H1 (cell line): ENCODE data around the gene OR1S1. TPM values are rescaled to one million over a fixed set of nuclear protein-coding genes. Genes with fewer than 3 reads are reported as not detected.

Experiments
- CTCF ChIA-PET: fragments of 300-600 bp; sonication (Branson Sonifier 250); formaldehyde crosslinking; loops from one replicate; lab custom pipeline; 2021; ENCODE audit not compliant: partially characterized antibody; lab: Charles Lee
- POLR2A ChIA-PET: fragments of 300-600 bp; sonication (Branson Sonifier 250); formaldehyde crosslinking; loops from one replicate; lab custom pipeline; 2021; ENCODE audit warnings: inconsistent platforms; ENCODE audit not compliant: partially characterized antibody; lab: Charles Lee
- DNase-seq, 2 experiments: peaks; one replicate each; pipeline versions ENCODE4 v3.0.0 to v3.0.0-alpha.2; 2010 to 2022; ENCODE audit warnings: low spot score in 2 of 2, low read depth in 1 of 2, mixed read lengths in 1 of 2
- FAIRE-seq: peaks from 2 replicates; lab custom pipeline; 2011; peaks lifted over from hg19 to GRCh38; lab: Jason Lieb, UNC
- H2AFZ ChIP-seq: 2 replicates; pipeline ENCODE4 v1.8.1; 2012; ENCODE audit warnings: low read length, inconsistent platforms
- H2AK5ac ChIP-seq: 2 replicates; pipeline ENCODE4 v1.6.1; 2013; ENCODE audit warnings: low read depth, low read length
- H2BK120ac ChIP-seq: replicated peaks from 2 replicates; pipeline ENCODE3; 2013; ENCODE audit warnings: low read depth, low read length, inconsistent platforms
- H2BK12ac ChIP-seq: 2 replicates; pipeline ENCODE4 v1.6.1; 2013; ENCODE audit warnings: low read depth, low read length
- H2BK15ac ChIP-seq: 2 replicates; pipeline ENCODE4 v1.6.1; 2013; ENCODE audit warnings: low read length
- H2BK20ac ChIP-seq: 2 replicates; pipeline ENCODE4 v1.6.1; 2013; ENCODE audit warnings: low read length
- H2BK5ac ChIP-seq: 2 replicates; pipeline ENCODE4 v1.6.1; 2013; ENCODE audit warnings: low read depth, low read length
- H3K14ac ChIP-seq: 2 replicates; pipeline ENCODE4 v1.6.1; 2013; ENCODE audit warnings: inconsistent platforms; ENCODE audit not compliant: insufficient read length
- H3K18ac ChIP-seq: 2 replicates; pipeline ENCODE4 v1.6.1; 2013; ENCODE audit warnings: low read length; ENCODE audit errors: extremely low read depth
- H3K23ac ChIP-seq: 2 replicates; pipeline ENCODE4 v1.6.1; 2013; ENCODE audit warnings: inconsistent platforms; ENCODE audit not compliant: insufficient read length
- H3K23me2 ChIP-seq: 2 replicates; pipeline ENCODE4 v1.6.1; 2013; ENCODE audit warnings: low read depth, low read length
- H3K27ac ChIP-seq: 2 replicates; pipeline ENCODE4 v1.6.1; 2011; ENCODE audit warnings: low read depth, low read length, inconsistent platforms
- H3K27me3 ChIP-seq, 4 experiments: replicated peaks in 1 of 4; 1 replicate in 1 of 4; 2 replicates in 3 of 4; pipeline versions ENCODE4 v1.6.1 to v1.8.1; 2011 to 2013; ENCODE audit warnings: low read length in 3 of 4, mild to moderate bottlenecking in 3 of 4, inconsistent platforms in 2 of 4, mixed read lengths in 2 of 4, moderate library complexity in 1 of 4; ENCODE audit not compliant: control insufficient read depth in 3 of 4, insufficient read depth in 3 of 4; ENCODE audit errors: extremely low read depth in 1 of 4
- H3K36me3 ChIP-seq, 4 experiments: 2 replicates each; pipeline versions ENCODE4 v1.6.1 to v1.8.1; 2011 to 2013; ENCODE audit warnings: mild to moderate bottlenecking in 4 of 4, low read length in 3 of 4, moderate library complexity in 2 of 4, control low read depth in 1 of 4, inconsistent platforms in 1 of 4; ENCODE audit not compliant: insufficient read depth in 4 of 4, control insufficient read depth in 2 of 4
- H3K4ac ChIP-seq: replicated peaks from 2 replicates; pipeline ENCODE3; 2013; ENCODE audit warnings: low read length, low read depth, mixed read lengths, inconsistent platforms; ENCODE audit not compliant: insufficient read length
- H3K4me1 ChIP-seq, 4 experiments: replicated peaks in 1 of 4; 1 replicate in 1 of 4; 2 replicates in 3 of 4; pipeline versions ENCODE4 v1.6.1 to v1.8.1; 2011 to 2013; ENCODE audit warnings: low read length in 3 of 4, inconsistent platforms in 2 of 4, mixed read lengths in 1 of 4; ENCODE audit not compliant: insufficient read depth in 4 of 4, control insufficient read depth in 3 of 4
- H3K4me2 ChIP-seq, 2 experiments: 2 replicates each; pipeline versions ENCODE4 v1.6.1 to v1.8.1; 2011 to 2013; ENCODE audit warnings: low read depth in 2 of 2, low read length in 2 of 2, control low read depth in 1 of 2, inconsistent platforms in 1 of 2, mild to moderate bottlenecking in 1 of 2; ENCODE audit not compliant: insufficient read depth in 1 of 2
- H3K4me3 ChIP-seq, 4 experiments: fragments of 200-600, 300-600 bp in 1 of 4; sonication (generic), shearing (Covaris generic), sonication (Bioruptor Twin) in 1 of 4; 2 replicates each; pipeline versions ENCODE4 v1.5.1 to v1.8.1; 2011 to 2016; ENCODE audit warnings: low read length in 4 of 4, low read depth in 3 of 4, control low read depth in 2 of 4, inconsistent platforms in 2 of 4, mild to moderate bottlenecking in 2 of 4, mixed read lengths in 1 of 4, moderate library complexity in 1 of 4; ENCODE audit not compliant: insufficient read depth in 2 of 4; ENCODE audit errors: extremely low read depth in 1 of 4
- H3K56ac ChIP-seq: replicated peaks from 2 replicates; pipeline ENCODE3; 2013; ENCODE audit warnings: low read depth, mild to moderate bottlenecking, mixed read lengths, low read length, inconsistent platforms; ENCODE audit not compliant: insufficient read length
- H3K79me1 ChIP-seq: 2 replicates; pipeline ENCODE4 v1.6.1; 2013; ENCODE audit warnings: low read depth, low read length, control low read depth
- H3K79me2 ChIP-seq, 2 experiments: 2 replicates each; pipeline versions ENCODE4 v1.6.1 to v1.8.1; 2012 to 2013; ENCODE audit warnings: low read length in 2 of 2, mild to moderate bottlenecking in 2 of 2, inconsistent platforms in 1 of 2; ENCODE audit not compliant: insufficient read depth in 2 of 2, control insufficient read depth in 1 of 2
- H3K9ac ChIP-seq, 4 experiments: replicated peaks in 1 of 4; 1 replicate in 1 of 4; 2 replicates in 3 of 4; pipeline versions ENCODE4 v1.6.1 to v1.8.1; 2011 to 2013; ENCODE audit warnings: low read depth in 3 of 4, low read length in 3 of 4, control low read depth in 2 of 4, mild to moderate bottlenecking in 2 of 4, moderate library complexity in 2 of 4, inconsistent platforms in 1 of 4; ENCODE audit errors: extremely low read depth in 1 of 4
- H3K9me3 ChIP-seq, 2 experiments: 2 replicates each; pipeline versions ENCODE4 v1.6.1 to v1.8.1; 2012 to 2013; ENCODE audit warnings: mild to moderate bottlenecking in 2 of 2, moderate library complexity in 2 of 2, control low read depth in 1 of 2, inconsistent platforms in 1 of 2, low read depth in 1 of 2, low read length in 1 of 2, mixed read lengths in 1 of 2; ENCODE audit not compliant: insufficient read depth in 2 of 2
- H4K20me1 ChIP-seq, 2 experiments: replicated peaks in 1 of 2; 2 replicates each; pipeline versions ENCODE3 to v1.8.1; 2011 to 2013; ENCODE audit warnings: inconsistent platforms in 2 of 2, low read length in 2 of 2, mild to moderate bottlenecking in 1 of 2; ENCODE audit not compliant: insufficient read depth in 2 of 2, control insufficient read depth in 1 of 2
- H4K5ac ChIP-seq: 2 replicates; pipeline ENCODE4 v1.6.1; 2013; ENCODE audit warnings: low read length, low read depth, mixed read lengths, inconsistent platforms; ENCODE audit not compliant: insufficient read length
- H4K8ac ChIP-seq: 2 replicates; pipeline ENCODE4 v1.8.0; 2013; ENCODE audit warnings: mild to moderate bottlenecking, moderate library complexity, low read length, inconsistent platforms; ENCODE audit not compliant: insufficient read depth; ENCODE audit errors: extremely low read depth
- H4K91ac ChIP-seq: replicated peaks from 2 replicates; pipeline ENCODE3; 2013; ENCODE audit warnings: low read length, mixed read lengths, inconsistent platforms; ENCODE audit not compliant: insufficient read length
- EP300 ChIP-seq, 2 experiments: IDR thresholded peaks; 1 replicate in 1 of 2; 2 replicates in 1 of 2; pipeline ENCODE4 v1.6.1; 2011 to 2012; ENCODE audit warnings: low read depth in 2 of 2, low read length in 2 of 2, mild to moderate bottlenecking in 2 of 2, borderline replicate concordance in 1 of 2, inconsistent platforms in 1 of 2, moderate library complexity in 1 of 2
- HDAC6 ChIP-seq: IDR thresholded peaks from one replicate; pipeline ENCODE4 v1.7.1; 2012; ENCODE audit warnings: low read depth, mild to moderate bottlenecking, inconsistent platforms, low read length, moderate library complexity
- SIRT6 ChIP-seq: IDR thresholded peaks from one replicate; pipeline ENCODE4 v1.7.1; 2012; ENCODE audit warnings: low read length, inconsistent platforms
- TBP ChIP-seq: IDR thresholded peaks from 2 replicates; pipeline ENCODE4 v1.6.1; 2011; ENCODE audit warnings: low read depth, low read length, improper control_type of control experiment
- polyA plus RNA-seq, 7 experiments: library from polyadenylated mRNA; depleted of rRNA in 3 of 7; stranded (reverse) in 5 of 7; unstranded in 2 of 7; fragments of >200 nt in 5 of 7; fragments of 200-250 nt in 2 of 7; gene quantifications; 1 replicate in 5 of 7; 2 replicates in 1 of 7; 4 replicates in 1 of 7; pipeline versions ENCODE4 v1.2.1 to v1.2.3, GENCODE V29; 2011 to 2013; ENCODE audit warnings: missing spikeins in 2 of 7, mixed read lengths in 2 of 7
- total RNA-seq: library from RNA; stranded (reverse); fragmentation: NEBNext Ultra II Directional; extraction: Animal tissue kit (Norgen Biotek cat#: 25700); gene quantifications from 2 replicates; pipeline ENCODE4 v1.2.1, GENCODE V29; 2021
- TF ChIP-seq, protein P1 (sequence below): IDR thresholded peaks from 2 replicates; pipeline ENCODE4 v1.6.1; 2012; ENCODE audit warnings: low read length, inconsistent platforms

Gene OR1S1
- total and polyA plus RNA-seq, 2 of the 8 experiments (the other 6 are each of a cell fraction or from before 2014, with no cell fraction given), result not detected

DNA sequence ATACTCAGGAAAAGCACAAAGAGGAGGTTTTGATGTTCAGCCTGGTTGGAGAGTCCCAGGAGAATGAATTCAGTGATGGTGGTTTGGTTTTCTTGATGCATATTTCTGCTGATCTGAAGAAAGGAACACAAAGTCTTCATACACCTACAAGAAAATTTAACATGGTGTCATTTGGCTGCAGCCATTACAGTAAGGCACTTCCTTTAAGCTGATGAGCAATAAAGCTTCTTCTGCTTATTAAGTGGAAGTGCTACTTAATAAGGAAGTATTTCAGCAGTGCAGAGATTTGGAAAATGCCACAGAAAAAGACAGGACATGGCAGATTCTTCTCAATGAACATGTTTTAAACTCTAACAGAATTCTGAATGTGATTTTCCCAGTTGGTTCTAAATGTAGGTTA is 8.5 kb upstream of the OR1S1 start, which contains the start of gene OR1S2:
OR1S2 (minus strand) TSS at position 101 of the 400 bp plus-strand sequence; CDS start at position 101, 0 bp downstream.
- peaks cover 4 to 23% of the 10 kb centered on the region in 2 experiments; a peak in 1 of 4 replicates for H3K9me3 ChIP-seq
- H3K4me3 ChIP-seq, result no peak within 1 kb of the TSS
- no peaks in the 10 kb centered on the region for H3K4me1 ChIP-seq
- TF ChIP-seq TBP (no peak), SIRT6 (no peak), HDAC6 (no peak), EP300 (IDR thresholded peaks at IDR 0.05; ENCODE audit: borderline replicate concordance in 1 of 2, low read depth in 2 of 2, low read length in 2 of 2) (no peak)
- TF ChIP-seq, protein P1, sequence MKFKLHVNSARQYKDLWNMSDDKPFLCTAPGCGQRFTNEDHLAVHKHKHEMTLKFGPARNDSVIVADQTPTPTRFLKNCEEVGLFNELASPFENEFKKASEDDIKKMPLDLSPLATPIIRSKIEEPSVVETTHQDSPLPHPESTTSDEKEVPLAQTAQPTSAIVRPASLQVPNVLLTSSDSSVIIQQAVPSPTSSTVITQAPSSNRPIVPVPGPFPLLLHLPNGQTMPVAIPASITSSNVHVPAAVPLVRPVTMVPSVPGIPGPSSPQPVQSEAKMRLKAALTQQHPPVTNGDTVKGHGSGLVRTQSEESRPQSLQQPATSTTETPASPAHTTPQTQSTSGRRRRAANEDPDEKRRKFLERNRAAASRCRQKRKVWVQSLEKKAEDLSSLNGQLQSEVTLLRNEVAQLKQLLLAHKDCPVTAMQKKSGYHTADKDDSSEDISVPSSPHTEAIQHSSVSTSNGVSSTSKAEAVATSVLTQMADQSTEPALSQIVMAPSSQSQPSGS, result no peak
- H2BK120ac ChIP-seq, result no peak within 1 kb of the TSS
- no peak within 1 kb of the TSS for H4K8ac ChIP-seq
- no peak within 1 kb of the TSS for H4K5ac ChIP-seq
- CTCF ChIA-PET, result no interaction called here
- no peaks in the 10 kb centered on the region for H3K27me3 ChIP-seq
- POLR2A ChIA-PET, result no interaction called here
- no peak within 1 kb of the TSS for H2AK5ac ChIP-seq
- H3K23me2 ChIP-seq, result no peaks in the 10 kb centered on the region
- no peak within 1 kb of the TSS for H3K18ac ChIP-seq
- H2AFZ ChIP-seq, result no peak within 1 kb of the TSS
- H2BK20ac ChIP-seq, result no peak within 1 kb of the TSS
- H2BK12ac ChIP-seq, result no peak within 1 kb of the TSS
- no peak within 1 kb of the TSS for H3K9ac ChIP-seq
- H3K79me1 ChIP-seq, result no peaks in the 10 kb centered on the region
- no peak within 1 kb of the TSS for H2BK5ac ChIP-seq
- DNase-seq (no peak), FAIRE-seq (no peak)
- no peak within 1 kb of the TSS for H2BK15ac ChIP-seq
- H3K23ac ChIP-seq, result no peak within 1 kb of the TSS
- no peaks in the 10 kb centered on the region for H4K20me1 ChIP-seq
- no peaks in the 10 kb centered on the region for H3K36me3 ChIP-seq
- no peak within 1 kb of the TSS for H3K4ac ChIP-seq
- no peak within 1 kb of the TSS for H3K14ac ChIP-seq
- H3K4me2 ChIP-seq, result no peak within 1 kb of the TSS
- no peak within 1 kb of the TSS for H4K91ac ChIP-seq
- H3K56ac ChIP-seq, result no peak within 1 kb of the TSS
- H3K27ac ChIP-seq, result no peak within 1 kb of the TSS
- no peaks in the 10 kb centered on the region for H3K79me2 ChIP-seq
